K562 (cell line): ENCODE measurements around the gene EFCAB9. TPM values are rescaled to one million over a fixed set of nuclear protein-coding genes. Genes with fewer than 3 reads are reported as not detected.
A peak's percentile ranks its signal among the peaks of the same experiment; 100 is the strongest.

Source experiments
- ATAC-seq: fragments of 200-7000 bp; cut with Tn5 transposase; 3 replicates; pipeline ENCODE4 v1.9.1; 2020; ENCODE audit warnings: moderate library complexity
- BruUV-seq: library from RNA; stranded (reverse); fragments of 400-500 nt; replicated peaks from 2 replicates; lab custom pipeline; 2021; lab: Mats Ljungman, UMichigan
- CTCF ChIA-PET: fragments of 300-600 bp; formaldehyde crosslinking; extraction: SDS; loops from one replicate; lab custom pipeline; 2021; ENCODE audit warnings: low intra/inter-chr PET ratio; lab: Yijun Ruan, JAX
- POLR2A ChIA-PET: fragments of 300-600, 350-650 bp; sonication (Branson Sonifier 250); formaldehyde crosslinking; extraction: SDS; loops from one replicate; lab custom pipeline; 2021; ENCODE audit warnings: antibody characterized with exemption, inconsistent platforms; lab: Yijun Ruan, JAX
- DNase-seq, 4 experiments: peaks; one replicate each; pipeline versions ENCODE4 v3.0.0 to v3.0.0-alpha.2; 2011 to 2018; ENCODE audit warnings: low spot score in 3 of 4, mixed read lengths in 3 of 4; ENCODE audit errors: extremely low read depth in 1 of 4
- FAIRE-seq: peaks from 2 replicates; lab custom pipeline; 2011; peaks lifted over from hg19 to GRCh38; lab: Jason Lieb, UNC
- H2AFZ ChIP-seq: 2 replicates; pipeline ENCODE4 v1.6.0; 2011; ENCODE audit warnings: low read depth, low read length, control low read depth, inconsistent platforms
- H3K27ac ChIP-seq: fragments of 200-600 bp; 3 replicates; pipeline ENCODE4 v1.8.0; 2011; ENCODE audit warnings: low read depth, mild to moderate bottlenecking, control low read depth, inconsistent platforms, low read length, moderate library complexity, mixed read lengths; ENCODE audit errors: extremely low read depth
- H3K27me3 ChIP-seq, 2 experiments: fragments of 300-600 bp in 1 of 2; 2 replicates in 1 of 2; 3 replicates in 1 of 2; pipeline versions ENCODE4 v1.6.0 to v1.8.0; 2011; ENCODE audit warnings: inconsistent platforms in 2 of 2, low read length in 2 of 2, mild to moderate bottlenecking in 1 of 2, mixed read lengths in 1 of 2, moderate library complexity in 1 of 2; ENCODE audit not compliant: control insufficient read depth in 2 of 2, insufficient read depth in 2 of 2
- H3K36me3 ChIP-seq: fragments of 300-600 bp; 3 replicates; pipeline ENCODE4 v1.8.0; 2011; ENCODE audit warnings: mild to moderate bottlenecking, low read length, inconsistent platforms; ENCODE audit not compliant: control insufficient read depth, insufficient read depth
- H3K4me1 ChIP-seq, 2 experiments: fragments of 200-600 bp in 1 of 2; replicated peaks in 1 of 2; 2 replicates in 1 of 2; 3 replicates in 1 of 2; pipeline versions ENCODE4 v1.5.1 to v1.8.0; 2011; ENCODE audit warnings: inconsistent platforms in 2 of 2, low read length in 2 of 2, mild to moderate bottlenecking in 1 of 2, mixed read lengths in 1 of 2, moderate library complexity in 1 of 2; ENCODE audit not compliant: control insufficient read depth in 2 of 2, insufficient read depth in 2 of 2
- H3K4me2 ChIP-seq: 2 replicates; pipeline ENCODE4 v1.6.1; 2011; ENCODE audit warnings: low read length, control low read depth, inconsistent platforms, mixed read lengths; ENCODE audit not compliant: insufficient read depth
- H3K4me3 ChIP-seq: fragments of 200-600 bp; sonication (generic), shearing (Covaris generic); 2 replicates; pipeline ENCODE4 v1.5.1; 2016; ENCODE audit warnings: control low read depth, inconsistent platforms
- H3K79me2 ChIP-seq: fragments of 200-600 bp; 3 replicates; pipeline ENCODE4 v1.8.0; 2011; ENCODE audit warnings: low read length, inconsistent platforms; ENCODE audit not compliant: control insufficient read depth, insufficient read depth
- H3K9ac ChIP-seq, 2 experiments: 2 replicates each; pipeline versions ENCODE4 v1.6.0 to v1.6.1; 2011; ENCODE audit warnings: low read depth in 2 of 2, low read length in 2 of 2, control low read depth in 1 of 2, inconsistent platforms in 1 of 2, mild to moderate bottlenecking in 1 of 2, mixed read lengths in 1 of 2; ENCODE audit not compliant: insufficient read depth in 1 of 2
- H3K9me1 ChIP-seq: one replicate; pipeline ENCODE4 v1.6.0; 2011; ENCODE audit warnings: inconsistent platforms, mild to moderate bottlenecking, low read length, moderate library complexity; ENCODE audit not compliant: control insufficient read depth, insufficient read depth
- H3K9me3 ChIP-seq: replicated peaks from 2 replicates; pipeline ENCODE4 v1.5.1; 2011; ENCODE audit warnings: low read depth, low read length, inconsistent platforms; ENCODE audit not compliant: control insufficient read depth, insufficient read depth
- H4K20me1 ChIP-seq: replicated peaks from 2 replicates; pipeline ENCODE4 v1.6.1; 2011; ENCODE audit warnings: low read length, inconsistent platforms, mixed read lengths; ENCODE audit not compliant: control insufficient read depth, insufficient read depth
- ELF2 ChIP-seq: fragments of 250-450 bp; sonication (Bioruptor Pico); IDR thresholded peaks from 2 replicates; pipeline ENCODE4 v1.5.0; 2021; ENCODE audit warnings: mild to moderate bottlenecking
- KDM5B ChIP-seq: fragments of 200-600 bp; sonication (generic); IDR thresholded peaks from 2 replicates; pipeline ENCODE4 v1.6.1; 2012; ENCODE audit warnings: low read depth, mild to moderate bottlenecking, moderate library complexity, low read length, control low read depth, inconsistent platforms; ENCODE audit not compliant: insufficient replicate concordance
- NRF1 ChIP-seq, 2 experiments: fragments of 450-650 bp; IDR thresholded peaks in 1 of 2; conservative IDR thresholded peaks in 1 of 2; 2 replicates each; pipeline ENCODE4 v1.6.1; 2014; ENCODE audit warnings: mild to moderate bottlenecking in 2 of 2
- SETDB1 ChIP-seq: IDR thresholded peaks from one replicate; pipeline ENCODE4 v1.6.1; 2012; ENCODE audit warnings: low read length, control low read depth, inconsistent platforms
- ZNF583 ChIP-seq: fragments of 250-450 bp; sonication (Bioruptor Pico); IDR thresholded peaks from 2 replicates; pipeline ENCODE4 v1.4.0; 2020
- ZNF586 ChIP-seq: fragments of 450-650 bp; formaldehyde crosslinking; conservative IDR thresholded peaks from 2 replicates; pipeline ENCODE4 v1.4.0; 2020; ENCODE audit warnings: mild to moderate bottlenecking, moderate library complexity
- WGBS: fragments of 100-300 bp; shearing (Covaris generic); methylation state at CpG from one replicate; pipeline ENCODE4 v1.1.6; 2016; ENCODE audit warnings: low coverage, mixed read lengths; ENCODE audit not compliant: insufficient coverage; ENCODE audit errors: missing lambda C conversion rate; 5-methylcytosine and 5-hydroxymethylcytosine counted together
- in situ Hi-C: fragments of 300-500 bp; cut with MboI; formaldehyde crosslinking; loops from 4 replicates; pipeline ENCODE4 v1.15.0; 2018; ENCODE audit warnings: inconsistent platforms, mixed read lengths
- intact Hi-C: fragments of 100-400 bp; cut with micrococcal nuclease; formaldehyde crosslinking; loops from 2 replicates; pipeline ENCODE4 v1.14.2; 2022
- polyA plus RNA-seq, 8 experiments: library from polyadenylated mRNA; depleted of rRNA in 4 of 8; stranded (reverse) in 5 of 8; unstranded in 3 of 8; fragments of >200 nt; fragmentation: Nextera tagmentation in 2 of 8; fragmentation: Illumina TruSeq in 1 of 8; extraction: Ambion mirVana in 2 of 8; extraction: Trizol in 1 of 8; gene quantifications; 2 replicates each; pipeline versions ENCODE4 v1.2.1 to v1.2.3, GENCODE V29; 2011 to 2014; ENCODE audit warnings: inconsistent platforms in 1 of 8, missing spikeins in 1 of 8
- total RNA-seq, 7 experiments: library from RNA; depleted of rRNA in 6 of 7; stranded (reverse); fragments of >200 nt in 6 of 7; fragmentation: Illumina TruSeq in 2 of 7; extraction: Trizol in 2 of 7; gene quantifications; 2 replicates each; pipeline versions ENCODE4 v1.2.1 to v1.2.3, GENCODE V29; 2011 to 2021; ENCODE audit warnings: low replicate concordance in 1 of 7
- TF ChIP-seq, protein P1 (sequence below): fragments of 450-650 bp; formaldehyde crosslinking; IDR thresholded peaks from 2 replicates; pipeline ENCODE4 v1.4.0; 2020; ENCODE audit warnings: mild to moderate bottlenecking, mixed read lengths
- TF ChIP-seq, protein P2 (sequence below): sonication (generic); formaldehyde crosslinking; IDR thresholded peaks from 2 replicates; pipeline ENCODE4 v1.8.0; 2022; ENCODE audit warnings: missing genetic modification reagents, mild to moderate bottlenecking, borderline replicate concordance

Gene EFCAB9
- total and polyA plus RNA-seq, 9 of the 15 experiments (the other 6 are each of a cell fraction or from before 2014, with no cell fraction given): not detected

GRCh38 chr5:172178991-172179989, 14.7 kb upstream of the EFCAB9 start:
- intact Hi-C loops: no loop called here
- H4K20me1 ChIP-seq: no peaks in the 10 kb centered on the region
- BruUV-seq: no TSS peak
- H3K4me2 ChIP-seq: peak overlapping the region; percentile 44; the same call in 1 of the 2 replicates
- ATAC-seq: peak; percentile 13
- TF ChIP-seq ELF2: no peak
- TF ChIP-seq KDM5B: no peak
- TF ChIP-seq, protein P1, sequence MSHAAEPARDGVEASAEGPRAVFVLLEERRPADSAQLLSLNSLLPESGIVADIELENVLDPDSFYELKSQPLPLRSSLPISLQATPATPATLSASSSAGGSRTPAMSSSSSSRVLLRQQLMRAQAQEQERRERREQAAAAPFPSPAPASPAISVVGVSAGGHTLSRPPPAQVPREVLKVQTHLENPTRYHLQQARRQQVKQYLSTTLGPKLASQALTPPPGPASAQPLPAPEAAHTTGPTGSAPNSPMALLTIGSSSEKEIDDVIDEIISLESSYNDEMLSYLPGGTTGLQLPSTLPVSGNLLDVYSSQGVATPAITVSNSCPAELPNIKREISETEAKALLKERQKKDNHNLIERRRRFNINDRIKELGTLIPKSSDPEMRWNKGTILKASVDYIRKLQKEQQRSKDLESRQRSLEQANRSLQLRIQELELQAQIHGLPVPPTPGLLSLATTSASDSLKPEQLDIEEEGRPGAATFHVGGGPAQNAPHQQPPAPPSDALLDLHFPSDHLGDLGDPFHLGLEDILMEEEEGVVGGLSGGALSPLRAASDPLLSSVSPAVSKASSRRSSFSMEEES (CRISPR knock-in tag): peak; percentile 10; the same call in 1 of the 2 replicates
- no peak for TF ChIP-seq SETDB1
- TF ChIP-seq, protein P2, sequence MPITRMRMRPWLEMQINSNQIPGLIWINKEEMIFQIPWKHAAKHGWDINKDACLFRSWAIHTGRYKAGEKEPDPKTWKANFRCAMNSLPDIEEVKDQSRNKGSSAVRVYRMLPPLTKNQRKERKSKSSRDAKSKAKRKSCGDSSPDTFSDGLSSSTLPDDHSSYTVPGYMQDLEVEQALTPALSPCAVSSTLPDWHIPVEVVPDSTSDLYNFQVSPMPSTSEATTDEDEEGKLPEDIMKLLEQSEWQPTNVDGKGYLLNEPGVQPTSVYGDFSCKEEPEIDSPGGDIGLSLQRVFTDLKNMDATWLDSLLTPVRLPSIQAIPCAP (CRISPR knock-in tag): no peak
- no peak for TF ChIP-seq NRF1 (conservative IDR thresholded peaks at IDR 0.05 in 1 of 2, IDR thresholded peaks at IDR 0.05 in 1 of 2)
- TF ChIP-seq ZNF583 (CRISPR knock-in tag): no peak
- no peak for TF ChIP-seq ZNF586
- TF ChIP-seq, all 486 proteins: peak for 1
- DNase-seq: no peak
- in situ Hi-C loops: no loop called here
- Histone ChIP-seq H3K27me3 (no peaks in the 10 kb centered on the region), H3K4me1 (peaks cover 6 to 24% of the 10 kb centered on the region in 2 experiments; a peak in 4 of 5 replicates), H3K79me2 (no peaks in the 10 kb centered on the region), H3K27ac (no peak overlapping the region), H3K9me3 (0 out of 2 replicates have a peak, but pooled peaks cover 2% of the 10 kb centered on the region), H3K9ac (peak overlapping the region in 1 of 2 experiments; percentile 33; a peak in 1 of 4 replicates), H3K36me3 (no peaks in the 10 kb centered on the region), H3K4me3 (no peak overlapping the region), H2AFZ (peak overlapping the region; percentile 49; the same call in 1 of the 2 replicates), H3K9me1 (no peaks in the 10 kb centered on the region)
- FAIRE-seq: no peak
- 58% methylated on average over 16 of the region's 18 CpGs for WGBS
- CTCF ChIA-PET: no interaction called here
- POLR2A ChIA-PET: interaction anchor here (0.5 to 1.1 kb wide), 4 partner anchors 8 to 561 kb away, joined by 3 read pairs; no protein-coding TSS in a partner anchor
